ENCODE measurements around the gene ZNRD2.
A peak's percentile ranks its signal among the peaks of the same experiment; 100 is the strongest.

ZNRD2 gene

DNA sequence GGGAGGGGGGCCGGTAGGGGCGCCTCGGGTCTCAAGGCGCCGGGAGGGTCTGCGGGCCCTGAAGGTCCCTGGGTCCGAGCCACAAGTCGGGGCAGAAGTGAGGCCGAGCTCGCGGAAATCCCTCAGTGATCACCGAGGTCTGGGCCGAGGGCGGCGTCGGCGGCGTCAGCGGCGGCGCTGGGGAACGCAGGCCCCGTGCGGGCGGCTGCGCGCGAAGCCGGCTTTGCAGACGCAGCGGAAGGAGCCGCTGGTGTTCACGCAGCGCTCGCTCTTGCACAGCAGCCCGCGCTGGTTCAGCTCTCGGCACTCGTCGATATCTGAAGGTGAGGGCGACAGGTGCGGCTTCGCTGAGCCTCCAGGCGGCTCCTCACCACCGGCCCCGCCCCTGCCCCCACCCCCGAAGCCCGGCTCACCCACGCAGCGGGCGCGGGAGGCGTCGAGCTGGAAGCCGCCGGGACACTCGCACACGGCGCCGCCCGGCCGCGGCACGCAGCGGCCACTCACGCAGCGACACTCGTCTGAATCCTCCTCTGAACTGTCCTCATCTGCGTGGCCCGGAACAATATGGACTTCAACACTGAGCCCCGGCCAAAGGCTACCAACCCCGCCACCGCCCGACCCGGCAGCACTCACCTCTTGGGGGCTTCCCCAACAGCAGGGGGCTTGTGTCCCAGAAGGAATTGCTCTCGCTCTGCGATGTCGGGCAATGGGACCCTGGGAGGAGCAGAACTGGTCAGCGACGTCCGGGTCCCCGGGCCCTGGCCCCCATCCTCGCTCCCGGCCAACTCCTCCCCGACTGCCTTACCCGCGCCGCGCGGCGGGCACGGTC is 31.1 kb upstream of the ZNRD2 start:
- ChIA-PET CTCF (interaction anchor here (2.1 to 21.8 kb wide), 9 partner anchors 9 to 73 kb away, joined by 6 to 262 read pairs (median 24); partner anchors contain the start of genes EHBP1L1, FAM89B, KCNK7 and LTBP3), POLR2A (interaction anchor here (0.7 to 2.3 kb wide), 4 partner anchors 13 to 36 kb away, joined by 3 to 13 read pairs (median 6); partner anchors contain the start of genes EHBP1L1 and ZNRD2)
- H3K27me3 ChIP-seq (replicated peaks in 2 of 5; ENCODE audit: control insufficient read depth in 4 of 5, insufficient read depth in 5 of 5, low read length in 4 of 5), result no peaks in the 10 kb centered on the region
- WGBS (ENCODE audit: insufficient coverage), result 95% methylated on average over 76 of the region's 92 CpGs
- no peak overlapping the region for H3K27ac ChIP-seq (ENCODE audit: insufficient read depth in 1 of 2, low read depth in 1 of 2, low read length in 2 of 2, poor library complexity in 1 of 2, severe bottlenecking in 2 of 2)
- no peak for DNase-seq
- H3K4me3 ChIP-seq (ENCODE audit: control insufficient read depth in 1 of 7, extremely low read depth in 1 of 7, insufficient read depth in 4 of 7, low read depth in 2 of 7, low read length in 6 of 7), result peak overlapping the region in 4 of 7 experiments; percentile 72 to 87 (median 76)
- H3K4me1 ChIP-seq (ENCODE audit: control extremely low read depth in 1 of 4, control insufficient read depth in 4 of 4, insufficient read depth in 4 of 4, low read length in 3 of 4), result peaks cover 3 to 27% (median 24%) of the 10 kb centered on the region in 4 experiments
- H3K9me3 ChIP-seq (ENCODE audit: control extremely low read depth in 1 of 5, control insufficient read depth in 4 of 5, insufficient read depth in 2 of 5, low read depth in 1 of 5, low read length in 4 of 5), result no peaks in the 10 kb centered on the region
- peaks cover 2 to 49% (median 33%) of the 10 kb centered on the region in 4 experiments for H3K36me3 ChIP-seq (ENCODE audit: control insufficient read depth in 4 of 4, insufficient read depth in 4 of 4, low read length in 3 of 4)

GRCh38 chr11:65539744-65540289 is 30.5 kb upstream of the ZNRD2 start:
- Histone ChIP-seq H3K9me3 (ENCODE audit: control extremely low read depth in 1 of 5, control insufficient read depth in 4 of 5, insufficient read depth in 2 of 5, low read depth in 1 of 5, low read length in 4 of 5) (no peaks in the 10 kb centered on the region), H3K27me3 (replicated peaks in 2 of 5; ENCODE audit: control insufficient read depth in 4 of 5, insufficient read depth in 5 of 5, low read length in 4 of 5) (no peaks in the 10 kb centered on the region), H3K4me1 (ENCODE audit: control extremely low read depth in 1 of 4, control insufficient read depth in 4 of 4, insufficient read depth in 4 of 4, low read length in 3 of 4) (peaks cover 3 to 27% (median 24%) of the 10 kb centered on the region in 4 experiments), H3K36me3 (ENCODE audit: control insufficient read depth in 4 of 4, insufficient read depth in 4 of 4, low read length in 3 of 4) (peaks cover 2 to 48% (median 33%) of the 10 kb centered on the region in 4 experiments), H3K27ac (ENCODE audit: insufficient read depth in 1 of 2, low read depth in 1 of 2, low read length in 2 of 2, poor library complexity in 1 of 2, severe bottlenecking in 2 of 2) (peak overlapping the region in 1 of 2 experiments; percentile 49), H3K4me3 (ENCODE audit: control insufficient read depth in 1 of 7, extremely low read depth in 1 of 7, insufficient read depth in 4 of 7, low read depth in 2 of 7, low read length in 6 of 7) (peak overlapping the region; percentile 41 to 87 (median 72))
- WGBS (ENCODE audit: insufficient coverage), result 13% methylated on average over 38 of the region's 60 CpGs
- no peak for DNase-seq
- CTCF ChIA-PET, result interaction anchor here (0.7 to 21.8 kb wide), 11 partner anchors 9 to 164 kb away, joined by 3 to 262 read pairs (median 14); partner anchors contain the start of genes EHBP1L1, FAM89B, KCNK7 and LTBP3
- POLR2A ChIA-PET, result interaction anchor here (0.7 to 2.3 kb wide), 6 partner anchors 13 to 53 kb away, joined by 3 to 13 read pairs (median 4); partner anchors contain the start of genes EHBP1L1 and ZNRD2

GRCh38 chr11:65540290-65541092 is 29.8 kb upstream of the ZNRD2 start:
- ChIA-PET CTCF (interaction anchor here (0.6 to 21.8 kb wide), 16 partner anchors 10 to 165 kb away, joined by 3 to 262 read pairs (median 6); partner anchors contain the start of genes EHBP1L1, FAM89B, KCNK7 and LTBP3), POLR2A (interaction anchor here (1.0 to 2.3 kb wide), 6 partner anchors 12 to 52 kb away, joined by 3 to 13 read pairs (median 6); partner anchors contain the start of genes EHBP1L1, FAM89B and ZNRD2)
- peak overlapping the region; percentile 41 to 87 (median 72) for H3K4me3 ChIP-seq (ENCODE audit: control insufficient read depth in 1 of 7, extremely low read depth in 1 of 7, insufficient read depth in 4 of 7, low read depth in 2 of 7, low read length in 6 of 7)
- WGBS (ENCODE audit: insufficient coverage), result under 1% methylated on average over 61 of the region's 78 CpGs
- H3K27ac ChIP-seq (ENCODE audit: insufficient read depth in 1 of 2, low read depth in 1 of 2, low read length in 2 of 2, poor library complexity in 1 of 2, severe bottlenecking in 2 of 2), result peak overlapping the region in 1 of 2 experiments; percentile 49
- H3K36me3 ChIP-seq (ENCODE audit: control insufficient read depth in 4 of 4, insufficient read depth in 4 of 4, low read length in 3 of 4), result peaks cover 0 to 41% (median 29%) of the 10 kb centered on the region in 4 experiments
- peaks cover 3 to 28% (median 25%) of the 10 kb centered on the region in 4 experiments for H3K4me1 ChIP-seq (ENCODE audit: control extremely low read depth in 1 of 4, control insufficient read depth in 4 of 4, insufficient read depth in 4 of 4, low read length in 3 of 4)
- no peaks in the 10 kb centered on the region for H3K9me3 ChIP-seq (ENCODE audit: control extremely low read depth in 1 of 5, control insufficient read depth in 4 of 5, insufficient read depth in 2 of 5, low read depth in 1 of 5, low read length in 4 of 5)
- DNase-seq, result peak; percentile 82 to 89 (median 87)
- no peaks in the 10 kb centered on the region for H3K27me3 ChIP-seq (replicated peaks in 2 of 5; ENCODE audit: control insufficient read depth in 4 of 5, insufficient read depth in 5 of 5, low read length in 4 of 5)

- 44% methylated on average over 12 of the region's 18 CpGs for WGBS (ENCODE audit: insufficient coverage)
- DNase-seq, result no peak
- CTCF ChIA-PET, result interaction anchor here (0.5 to 21.8 kb wide), 16 partner anchors 10 to 732 kb away, joined by 3 to 262 read pairs (median 6); partner anchors contain the start of genes EHBP1L1, FAM89B, KCNK7 and LTBP3
- peak overlapping the region in 1 of 2 experiments; percentile 47 for H3K27ac ChIP-seq (ENCODE audit: insufficient read depth in 1 of 2, low read depth in 1 of 2, low read length in 2 of 2, poor library complexity in 1 of 2, severe bottlenecking in 2 of 2)
- peaks cover 6 to 36% (median 32%) of the 10 kb centered on the region in 4 experiments for H3K4me1 ChIP-seq (ENCODE audit: control extremely low read depth in 1 of 4, control insufficient read depth in 4 of 4, insufficient read depth in 4 of 4, low read length in 3 of 4)
- no peaks in the 10 kb centered on the region for H3K27me3 ChIP-seq (replicated peaks in 2 of 5; ENCODE audit: control insufficient read depth in 4 of 5, insufficient read depth in 5 of 5, low read length in 4 of 5)
- peaks cover 0 to 32% (median 23%) of the 10 kb centered on the region in 4 experiments for H3K36me3 ChIP-seq (ENCODE audit: control insufficient read depth in 4 of 4, insufficient read depth in 4 of 4, low read length in 3 of 4)
- H3K9me3 ChIP-seq (ENCODE audit: control extremely low read depth in 1 of 5, control insufficient read depth in 4 of 5, insufficient read depth in 2 of 5, low read depth in 1 of 5, low read length in 4 of 5), result no peaks in the 10 kb centered on the region
- POLR2A ChIA-PET, result interaction anchor here (1.0 to 2.3 kb wide), 5 partner anchors 11 to 34 kb away, joined by 3 to 13 read pairs (median 7); partner anchors contain the start of genes EHBP1L1, FAM89B and ZNRD2
- H3K4me3 ChIP-seq (ENCODE audit: control insufficient read depth in 1 of 7, extremely low read depth in 1 of 7, insufficient read depth in 4 of 7, low read depth in 2 of 7, low read length in 6 of 7), result peak overlapping the region in 5 of 7 experiments; percentile 69 to 87 (median 76)
These were observed 28.9 kb upstream of the ZNRD2 start for GRCh38 chr11:65541093-65541982.

GRCh38 chr11:65542738-65543390 is 27.4 kb upstream of the ZNRD2 start:
- Histone ChIP-seq H3K4me1 (ENCODE audit: control extremely low read depth in 1 of 4, control insufficient read depth in 4 of 4, insufficient read depth in 4 of 4, low read length in 3 of 4) (peaks cover 6 to 49% (median 45%) of the 10 kb centered on the region in 4 experiments), H3K4me3 (ENCODE audit: control insufficient read depth in 1 of 7, extremely low read depth in 1 of 7, insufficient read depth in 4 of 7, low read depth in 2 of 7, low read length in 6 of 7) (no peak overlapping the region), H3K27me3 (replicated peaks in 2 of 5; ENCODE audit: control insufficient read depth in 4 of 5, insufficient read depth in 5 of 5, low read length in 4 of 5) (no peaks in the 10 kb centered on the region), H3K27ac (ENCODE audit: insufficient read depth in 1 of 2, low read depth in 1 of 2, low read length in 2 of 2, poor library complexity in 1 of 2, severe bottlenecking in 2 of 2) (no peak overlapping the region), H3K9me3 (ENCODE audit: control extremely low read depth in 1 of 5, control insufficient read depth in 4 of 5, insufficient read depth in 2 of 5, low read depth in 1 of 5, low read length in 4 of 5) (no peaks in the 10 kb centered on the region), H3K36me3 (ENCODE audit: control insufficient read depth in 4 of 4, insufficient read depth in 4 of 4, low read length in 3 of 4) (peaks cover 0 to 25% (median 15%) of the 10 kb centered on the region in 4 experiments)
- CTCF ChIA-PET, result interaction anchor here (3.0 to 21.8 kb wide), 5 partner anchors 9 to 52 kb away, joined by 14 to 262 read pairs (median 89); partner anchors contain the start of genes EHBP1L1, FAM89B, KCNK7 and LTBP3
- POLR2A ChIA-PET, result no interaction called here
- 100% methylated on average over 2 of the region's 3 CpGs for WGBS (ENCODE audit: insufficient coverage)
- DNase-seq, result no peak
